T-helper 2 cell treated with Interferon-gamma antibody and Interleukin-4, amounts not matched to agents 5 μg/mL and 100 μg/mL, for 36 hours (primary cell): ENCODE measurements around the gene GNA12.
"Not testable (repeated sequence)": the region's sequence is repeated elsewhere in the genome, so short reads cannot be mapped to it uniquely, and the experiment has no call there.

Experiments
- DNase-seq: peaks from one replicate; pipeline ENCODE4 v3.0.0; 2021; ENCODE audit warnings: low spot score
- H3K27ac Mint-ChIP-seq: one replicate; pipeline ENCODE4 v1.8.0; 2021; ENCODE audit warnings: mild to moderate bottlenecking, mixed read lengths
- H3K27me3 Mint-ChIP-seq: one replicate; pipeline ENCODE4 v1.8.0; 2021; ENCODE audit warnings: low read depth, mixed read lengths
- H3K36me3 Mint-ChIP-seq: one replicate; pipeline ENCODE4 v1.8.0; 2021; ENCODE audit warnings: low read depth, mixed read lengths
- H3K4me1 Mint-ChIP-seq: one replicate; pipeline ENCODE4 v1.8.0; 2021; ENCODE audit warnings: low read depth, mixed read lengths
- H3K4me3 Mint-ChIP-seq: one replicate; pipeline ENCODE4 v1.8.0; 2022; ENCODE audit warnings: mild to moderate bottlenecking, moderate library complexity, mixed read lengths
- H3K9me3 Mint-ChIP-seq: one replicate; pipeline ENCODE4 v1.8.0; 2021; ENCODE audit warnings: mixed read lengths

Gene GNA12

DNA sequence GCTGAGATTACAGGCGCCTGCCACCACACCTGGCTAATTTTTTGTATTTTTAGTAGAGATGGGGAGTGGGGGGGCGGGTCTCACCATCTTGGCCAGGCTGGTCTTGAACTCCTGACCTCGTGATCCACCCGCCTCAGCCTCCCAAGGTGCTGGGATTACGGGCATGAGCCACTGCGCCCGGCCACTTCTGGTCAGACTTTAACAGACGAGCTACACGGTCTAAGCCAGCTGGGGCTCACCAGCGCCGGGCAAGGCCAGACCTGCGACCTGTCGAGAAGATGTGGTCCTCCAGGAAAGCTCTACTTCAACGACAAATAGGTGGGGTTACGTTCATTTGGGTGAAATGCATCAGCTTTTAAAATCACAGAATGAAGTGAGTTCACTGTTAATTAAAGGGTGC is 120.1 kb downstream of the GNA12 start:
- not testable (repeated sequence) for H3K4me1 Mint-ChIP-seq, DNase-seq, H3K27me3 Mint-ChIP-seq, H3K4me3 Mint-ChIP-seq, H3K36me3 Mint-ChIP-seq, H3K27ac Mint-ChIP-seq, H3K9me3 Mint-ChIP-seq

DNA sequence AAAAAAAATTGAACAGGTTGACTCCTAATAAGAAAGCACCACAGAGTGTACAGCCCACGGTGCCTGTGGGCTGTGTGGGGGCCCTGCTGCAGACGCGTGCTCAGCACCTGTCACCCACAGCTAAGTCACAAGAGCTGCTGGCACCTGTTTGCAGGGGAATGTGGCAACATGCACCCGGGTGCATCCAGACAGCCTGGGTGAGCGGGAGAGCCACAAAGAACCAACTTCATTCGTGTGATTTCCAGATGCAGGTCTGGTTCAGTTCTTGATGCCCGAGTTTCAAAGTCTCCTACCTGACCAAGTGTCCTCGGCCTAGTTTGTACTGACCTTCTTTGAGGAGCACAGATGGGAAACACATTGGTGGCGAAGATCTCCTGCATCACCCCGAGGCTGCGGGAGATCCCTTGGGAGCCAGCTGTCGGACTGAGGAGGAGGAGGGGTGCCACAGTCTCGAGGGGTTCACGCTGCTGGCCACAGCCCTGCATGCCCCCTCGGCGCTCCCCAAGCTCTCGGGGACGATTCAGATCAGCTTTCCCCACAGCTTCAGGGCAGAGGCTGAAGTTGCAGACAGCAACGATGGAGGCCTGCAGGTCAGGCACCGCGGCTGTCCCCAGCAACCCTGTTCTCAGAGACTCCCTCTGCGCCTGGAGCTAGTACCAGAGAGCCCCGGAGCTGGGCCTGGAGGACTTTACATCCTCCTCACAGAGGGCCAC is 120.8 kb downstream of the GNA12 start:
- DNase-seq, result no peak
- Mint-ChIP-seq H3K4me3 (no peak overlapping the region), H3K36me3 (peaks cover 2% of the 10 kb centered on the region), H3K27ac (no peak overlapping the region), H3K27me3 (no peaks in the 10 kb centered on the region), H3K4me1 (peaks cover 15% of the 10 kb centered on the region), H3K9me3 (no peaks in the 10 kb centered on the region)

DNA sequence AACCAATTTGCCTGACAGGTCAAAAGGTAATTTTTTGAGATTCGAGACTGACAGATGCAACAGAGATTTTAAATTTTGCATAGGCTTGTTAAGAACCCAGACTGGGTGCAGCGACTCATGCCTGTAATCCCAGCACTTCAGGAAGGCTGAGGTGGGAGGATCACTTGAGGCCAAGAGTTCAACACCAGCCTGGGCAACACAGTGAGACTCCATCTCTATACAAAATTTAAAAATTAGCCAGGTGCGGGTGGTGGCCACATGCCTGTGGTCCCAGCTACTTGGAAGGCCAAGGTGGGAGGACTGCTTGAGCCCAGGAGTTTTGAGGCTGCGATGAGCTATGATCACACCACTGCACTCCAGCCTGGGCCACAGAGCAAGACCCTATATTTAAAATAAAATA is 121.5 kb downstream of the GNA12 start:
- Mint-ChIP-seq H3K36me3 (peaks cover 3% of the 10 kb centered on the region), H3K9me3 (no peaks in the 10 kb centered on the region), H3K4me3 (no peak overlapping the region), H3K27me3 (no peaks in the 10 kb centered on the region), H3K27ac (no peak overlapping the region), H3K4me1 (peaks cover 19% of the 10 kb centered on the region)
- DNase-seq, result no peak

DNA sequence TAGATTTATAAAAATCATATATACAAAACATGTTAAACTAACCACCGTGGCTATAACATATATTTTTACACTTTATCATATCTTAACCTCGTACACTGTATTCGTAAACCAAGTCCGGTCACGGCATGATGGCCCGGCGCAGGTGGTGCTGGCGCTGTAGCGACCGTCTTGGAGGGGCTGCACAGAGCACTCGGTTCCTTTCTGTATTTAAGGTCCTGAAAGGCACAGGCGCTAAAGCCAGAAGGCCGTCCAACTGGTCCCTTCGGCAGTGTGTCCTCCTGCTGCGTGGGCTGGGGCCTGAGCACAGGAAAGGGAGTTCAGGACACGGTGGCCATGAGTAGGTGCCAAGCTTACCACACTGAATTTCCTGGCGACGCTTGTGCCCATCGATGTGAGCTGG is 122.3 kb downstream of the GNA12 start:
- H3K27ac Mint-ChIP-seq, result no peak overlapping the region
- H3K4me3 Mint-ChIP-seq, result no peak overlapping the region
- H3K27me3 Mint-ChIP-seq, result no peaks in the 10 kb centered on the region
- H3K36me3 Mint-ChIP-seq, result peaks cover 4% of the 10 kb centered on the region
- H3K4me1 Mint-ChIP-seq, result peaks cover 25% of the 10 kb centered on the region
- no peak for DNase-seq
- no peaks in the 10 kb centered on the region for H3K9me3 Mint-ChIP-seq

DNA sequence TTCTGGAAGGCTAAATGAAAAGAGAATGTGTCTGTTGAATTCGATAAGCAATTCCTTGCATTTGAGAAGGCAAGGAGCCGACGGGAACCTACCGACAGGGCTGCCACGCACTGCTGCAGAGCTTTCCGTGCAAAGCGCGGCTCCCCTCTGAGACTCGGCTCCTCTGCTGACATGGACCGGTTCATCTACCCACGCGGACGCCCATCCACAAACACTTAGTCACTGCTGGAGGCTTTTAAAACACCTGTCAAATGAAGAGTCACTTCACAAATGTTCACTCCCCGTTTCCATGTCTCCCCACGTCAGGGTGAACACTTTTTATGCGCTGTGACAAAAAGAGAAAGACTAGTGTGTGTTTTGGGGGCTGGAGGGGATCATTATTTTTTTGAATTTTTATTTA is 124.1 kb downstream of the GNA12 start:
- peaks cover 6% of the 10 kb centered on the region for H3K36me3 Mint-ChIP-seq
- H3K4me1 Mint-ChIP-seq, result peaks cover 43% of the 10 kb centered on the region
- H3K27me3 Mint-ChIP-seq, result no peaks in the 10 kb centered on the region
- DNase-seq, result no peak
- no peak overlapping the region for H3K27ac Mint-ChIP-seq
- H3K9me3 Mint-ChIP-seq, result no peaks in the 10 kb centered on the region
- peak overlapping the region; percentile 4 for H3K4me3 Mint-ChIP-seq

DNA sequence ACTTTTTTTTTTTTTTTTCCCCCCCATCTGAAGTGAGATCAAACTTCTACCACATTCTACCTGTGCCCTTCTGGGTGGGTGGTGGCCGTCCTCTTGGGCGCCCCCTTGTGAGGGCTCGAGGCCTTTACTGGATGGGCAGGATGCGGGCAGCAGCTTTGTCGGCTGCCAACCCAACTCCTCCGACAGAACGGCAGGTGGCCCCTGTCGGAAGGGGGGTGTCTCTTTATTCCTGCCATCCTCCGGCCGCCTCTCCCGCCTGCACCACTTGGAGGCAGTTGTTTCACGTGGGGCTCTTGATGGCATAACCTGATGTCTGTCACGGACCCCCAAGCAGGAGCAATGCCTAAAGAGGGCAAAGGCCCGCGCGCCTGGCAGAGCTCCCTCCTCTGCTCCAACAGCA is 125.1 kb downstream of the GNA12 start:
- Mint-ChIP-seq H3K27ac (peak overlapping the region; percentile 45), H3K9me3 (no peaks in the 10 kb centered on the region), H3K4me3 (no peak overlapping the region), H3K27me3 (peaks cover 2% of the 10 kb centered on the region), H3K4me1 (peaks cover 53% of the 10 kb centered on the region), H3K36me3 (peaks cover 6% of the 10 kb centered on the region)
- peak; percentile 54 for DNase-seq

DNA sequence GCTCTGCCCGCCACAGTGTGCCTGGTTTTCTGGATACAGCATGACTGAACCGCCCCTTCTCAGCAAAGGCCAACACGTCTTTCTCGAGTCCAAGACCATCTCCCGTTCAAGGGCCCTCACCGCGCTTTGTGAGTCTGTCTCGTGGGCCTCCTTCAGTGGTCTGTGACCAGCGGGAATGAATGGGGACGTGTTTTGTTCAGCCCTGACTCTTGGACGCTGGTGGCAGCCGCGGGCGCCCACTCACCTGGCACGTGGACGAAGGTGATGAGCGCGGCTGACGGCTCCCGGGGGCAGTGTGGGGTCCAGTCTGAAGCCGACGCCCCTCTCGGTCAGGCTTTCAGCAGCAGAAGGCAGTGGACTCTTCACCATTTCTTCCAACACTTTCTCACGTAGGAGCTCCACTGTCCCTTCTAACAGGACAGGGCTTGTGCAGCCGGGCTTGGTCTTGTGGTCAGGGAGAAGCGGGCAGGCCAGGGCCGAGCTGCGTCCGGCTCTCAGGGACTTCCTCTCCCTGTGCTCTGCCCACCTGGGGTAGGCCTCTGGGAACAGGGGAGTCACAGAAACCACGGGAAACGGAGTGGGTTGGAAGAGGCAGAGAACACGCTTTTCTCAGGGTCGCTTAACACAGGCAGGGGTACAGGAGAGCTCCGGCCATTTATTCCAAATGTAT is 125.7 kb downstream of the GNA12 start:
- Mint-ChIP-seq H3K27ac (peak overlapping the region; percentile 45), H3K4me3 (no peak overlapping the region), H3K36me3 (peaks cover 6% of the 10 kb centered on the region), H3K27me3 (peaks cover 2% of the 10 kb centered on the region), H3K4me1 (peaks cover 56% of the 10 kb centered on the region), H3K9me3 (no peaks in the 10 kb centered on the region)
- no peak for DNase-seq

DNA sequence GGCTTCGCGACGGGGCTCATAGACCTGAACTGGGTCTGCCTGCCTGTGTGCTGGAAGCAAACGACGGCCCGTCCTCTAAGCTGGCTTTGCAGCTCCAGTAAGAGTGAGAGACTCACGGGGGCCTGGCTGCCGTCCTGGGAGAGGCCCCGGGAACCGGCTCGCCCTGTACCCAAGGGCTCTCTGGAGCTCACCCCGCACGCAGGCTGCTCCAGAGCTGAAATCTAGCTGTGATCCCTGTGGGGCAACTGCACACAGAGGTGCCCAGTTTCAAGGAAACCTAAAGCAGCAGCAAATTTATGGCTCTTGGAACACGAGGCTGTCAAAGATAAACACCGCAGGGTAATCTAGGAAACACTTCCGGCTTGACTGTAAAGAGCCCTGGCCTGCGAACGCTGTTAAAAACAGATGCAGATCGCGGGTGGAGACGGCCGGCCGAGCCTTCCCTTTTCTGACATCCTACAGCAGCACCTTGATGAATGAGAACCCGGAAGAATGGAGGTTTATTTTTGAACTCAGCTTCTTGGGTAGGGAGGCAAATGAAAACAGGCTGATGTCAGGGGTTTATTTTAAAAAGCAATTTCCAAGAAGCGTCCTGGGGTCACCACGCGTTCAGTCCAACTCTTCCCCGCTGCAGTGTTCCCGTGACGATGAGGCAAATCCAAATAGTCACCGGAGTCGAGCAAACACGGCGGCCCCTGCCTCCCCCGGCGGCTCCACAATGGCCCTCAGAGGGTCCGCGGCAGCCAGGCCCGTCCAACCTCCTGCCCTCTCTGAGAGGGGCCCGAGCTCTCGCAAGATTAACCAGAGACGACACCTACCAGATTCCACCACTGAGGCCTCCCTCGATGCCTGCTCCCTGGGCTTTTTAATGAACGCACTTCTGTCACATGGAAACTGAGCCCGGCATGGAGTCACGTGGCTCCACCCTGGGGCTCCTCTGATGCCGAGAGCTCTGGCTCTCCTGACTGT is 126.5 kb downstream of the GNA12 start:
- Mint-ChIP-seq H3K27ac (peak overlapping the region; percentile 34), H3K4me3 (peak overlapping the region; percentile 44), H3K4me1 (peaks cover 57% of the 10 kb centered on the region), H3K9me3 (no peaks in the 10 kb centered on the region), H3K36me3 (peaks cover 6% of the 10 kb centered on the region), H3K27me3 (peaks cover 2% of the 10 kb centered on the region)
- DNase-seq, result no peak

DNA sequence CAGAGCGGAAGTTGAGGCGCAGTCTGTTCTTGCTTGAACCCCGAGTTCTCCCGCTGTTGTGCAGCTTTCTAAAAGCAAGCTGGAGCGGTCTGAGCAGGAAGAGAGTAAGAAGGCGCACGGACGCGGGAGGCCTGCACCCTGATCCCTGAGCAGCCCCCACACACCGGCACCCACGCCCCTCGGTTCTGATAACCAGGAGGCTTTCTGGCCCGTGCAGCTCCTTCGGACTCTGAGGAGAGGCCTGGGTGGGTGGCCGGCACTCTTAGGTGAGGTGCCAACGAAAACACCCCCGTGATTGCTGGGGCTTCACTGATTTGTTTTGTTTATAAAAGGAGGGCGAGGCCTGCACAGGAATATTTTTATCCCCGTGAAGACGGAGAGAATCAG is 127.2 kb downstream of the GNA12 start:
- Mint-ChIP-seq H3K36me3 (peaks cover 6% of the 10 kb centered on the region), H3K27me3 (peaks cover 2% of the 10 kb centered on the region), H3K9me3 (no peaks in the 10 kb centered on the region), H3K27ac (no peak overlapping the region), H3K4me3 (no peak overlapping the region), H3K4me1 (peaks cover 60% of the 10 kb centered on the region)
- no peak for DNase-seq

DNA sequence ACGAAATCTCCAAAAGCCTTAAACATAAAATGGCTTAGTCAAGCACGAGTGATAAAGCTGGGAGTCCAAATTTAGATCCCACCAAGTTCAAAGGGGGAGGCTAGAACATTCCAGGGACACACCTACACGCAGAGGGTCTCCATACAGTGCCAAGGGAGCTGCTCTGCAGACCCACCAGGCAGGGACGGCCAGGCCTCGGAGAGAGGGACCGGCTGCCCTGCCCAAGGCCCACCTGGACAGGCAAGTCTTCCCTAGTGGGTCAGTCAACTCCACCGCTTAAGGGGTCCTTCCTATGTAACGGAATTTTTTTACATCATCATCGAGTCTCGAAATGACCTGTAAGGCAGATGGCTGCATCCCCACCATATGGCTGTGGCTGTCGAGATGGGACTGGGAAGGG is 127.6 kb downstream of the GNA12 start:
- Mint-ChIP-seq H3K9me3 (no peaks in the 10 kb centered on the region), H3K36me3 (peaks cover 6% of the 10 kb centered on the region), H3K4me3 (peak overlapping the region; percentile 67), H3K27ac (peak overlapping the region; percentile 82), H3K27me3 (peaks cover 2% of the 10 kb centered on the region), H3K4me1 (peaks cover 62% of the 10 kb centered on the region)
- no peak for DNase-seq

DNA sequence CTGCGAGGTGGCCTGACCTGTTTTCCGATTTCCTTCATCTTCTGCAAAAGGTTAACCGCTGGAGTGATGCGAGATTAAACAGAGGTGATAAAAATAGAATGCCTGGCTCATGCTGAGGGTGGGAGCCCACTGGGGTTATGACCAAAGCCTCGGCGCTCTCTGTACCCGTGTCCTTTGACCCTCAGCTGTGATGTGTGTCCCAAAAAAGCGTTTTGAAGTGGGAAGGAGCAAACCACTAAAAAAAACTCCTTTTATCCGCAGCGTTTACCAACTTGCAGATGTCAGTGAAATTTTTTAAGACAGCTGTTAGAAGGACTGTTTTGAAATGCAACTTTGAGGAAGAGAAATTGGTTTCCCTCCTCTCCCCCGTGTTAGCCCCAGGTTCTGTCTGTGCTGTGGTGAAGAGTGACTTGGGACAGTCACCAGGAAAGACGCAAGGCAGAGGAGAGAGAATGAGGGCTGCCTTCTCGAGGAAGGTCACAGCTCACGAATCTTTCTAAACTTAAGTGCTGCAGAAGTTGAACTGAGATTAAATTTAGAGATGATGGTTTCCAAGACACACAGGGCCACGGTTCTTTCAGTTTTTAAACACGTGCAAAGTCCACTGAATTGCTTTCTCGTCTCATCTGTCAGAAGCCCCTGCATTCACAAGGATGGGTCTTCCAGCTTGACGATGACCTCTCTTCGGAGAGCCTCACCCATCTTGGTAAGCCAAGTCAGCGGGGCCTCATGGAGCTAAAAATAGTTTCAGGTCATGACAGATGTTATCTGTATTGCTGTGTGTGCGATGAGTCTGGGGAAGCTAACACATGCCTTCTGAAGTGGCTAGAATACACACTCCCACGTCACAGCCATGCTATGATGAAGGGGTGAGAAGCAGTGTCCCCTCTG is 128.5 kb downstream of the GNA12 start:
- H3K36me3 Mint-ChIP-seq, result peaks cover 4% of the 10 kb centered on the region
- H3K27me3 Mint-ChIP-seq, result peaks cover 2% of the 10 kb centered on the region
- peak overlapping the region; percentile 82 for H3K27ac Mint-ChIP-seq
- DNase-seq, result peak; percentile 60
- H3K4me3 Mint-ChIP-seq, result peak overlapping the region; percentile 67
- peaks cover 65% of the 10 kb centered on the region for H3K4me1 Mint-ChIP-seq
- no peaks in the 10 kb centered on the region for H3K9me3 Mint-ChIP-seq

DNA sequence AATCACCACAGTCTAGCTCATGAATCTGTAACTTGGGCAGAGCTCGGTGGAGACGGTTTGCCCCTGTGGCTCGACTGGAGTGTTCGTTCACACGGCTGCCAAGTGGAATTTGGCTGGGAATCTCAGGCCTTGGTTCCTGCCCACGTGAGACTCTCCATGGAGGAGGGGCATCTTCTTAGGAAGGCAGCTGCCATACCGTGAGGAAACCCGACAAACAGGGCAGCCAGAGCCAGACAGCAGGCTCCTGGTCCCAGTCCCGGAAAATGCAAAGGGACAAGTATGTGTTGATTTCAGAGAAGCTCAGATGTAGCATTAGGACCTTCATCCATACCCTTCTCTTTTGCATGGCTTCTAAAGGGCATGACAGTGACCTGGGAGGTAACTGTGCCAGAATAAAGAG is 129.5 kb downstream of the GNA12 start:
- peaks cover 71% of the 10 kb centered on the region for H3K4me1 Mint-ChIP-seq
- no peaks in the 10 kb centered on the region for H3K9me3 Mint-ChIP-seq
- no peak for DNase-seq
- H3K27me3 Mint-ChIP-seq, result peaks cover 2% of the 10 kb centered on the region
- H3K4me3 Mint-ChIP-seq, result peak overlapping the region; percentile 67
- peak overlapping the region; percentile 82 for H3K27ac Mint-ChIP-seq
- peaks cover 4% of the 10 kb centered on the region for H3K36me3 Mint-ChIP-seq

DNA sequence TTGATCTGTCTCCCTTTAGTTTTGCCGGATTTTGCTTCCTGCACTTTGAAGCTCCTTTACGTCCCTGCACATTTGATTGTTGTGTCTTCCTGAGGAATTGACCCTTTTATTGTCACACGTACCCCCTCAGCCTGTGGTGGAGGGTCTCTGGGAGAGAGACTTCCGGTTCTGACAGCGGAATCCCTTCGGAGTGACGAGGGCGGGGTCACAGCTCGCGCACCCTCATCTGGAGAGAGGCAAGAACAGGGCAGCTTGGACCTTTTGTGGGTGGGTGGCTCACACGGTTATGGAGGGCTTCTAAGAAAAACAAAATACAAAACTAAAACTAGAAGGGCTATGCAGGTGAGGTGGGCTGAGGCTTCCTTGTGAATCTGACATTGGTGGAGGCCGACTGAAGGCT is 130.1 kb downstream of the GNA12 start:
- H3K4me3 Mint-ChIP-seq, result no peak overlapping the region
- no peak overlapping the region for H3K27ac Mint-ChIP-seq
- no peaks in the 10 kb centered on the region for H3K9me3 Mint-ChIP-seq
- H3K4me1 Mint-ChIP-seq, result peaks cover 71% of the 10 kb centered on the region
- H3K27me3 Mint-ChIP-seq, result peaks cover 2% of the 10 kb centered on the region
- H3K36me3 Mint-ChIP-seq, result peaks cover 4% of the 10 kb centered on the region
- DNase-seq, result no peak
